ENCODE data around the gene EYS.

Gene EYS

DNA sequence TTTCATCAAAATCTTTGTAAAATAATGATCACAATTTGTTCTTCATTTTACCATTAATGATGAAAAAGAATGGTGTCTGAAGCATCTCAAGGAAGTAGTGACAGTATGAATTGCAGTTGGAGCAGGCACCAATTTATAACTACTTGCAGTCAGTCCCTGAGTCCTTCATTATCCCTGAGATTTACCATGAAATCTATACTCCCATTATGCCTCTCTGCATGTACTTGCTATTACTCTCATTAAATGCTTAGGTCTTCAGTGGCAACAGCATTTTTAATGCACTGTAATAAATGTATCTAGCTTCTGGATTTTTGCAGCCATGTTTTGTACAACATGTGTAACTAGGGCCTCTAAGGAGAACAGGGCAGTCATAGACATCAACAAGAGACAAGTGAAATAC is 708.8 kb downstream of the EYS start:
- H3K27me3 ChIP-seq (ENCODE audit: insufficient read depth, low read depth), result no peaks in the 10 kb centered on the region
- H3K79me2 ChIP-seq (ENCODE audit: insufficient read depth, low read depth), result no peaks in the 10 kb centered on the region
- no peak overlapping the region for H3K27ac ChIP-seq
- no peak overlapping the region for H3K4me2 ChIP-seq
- no peaks in the 10 kb centered on the region for H3K4me1 ChIP-seq (ENCODE audit: low read depth, poor library complexity, severe bottlenecking)
- H4K20me1 ChIP-seq (ENCODE audit: insufficient read depth), result no peaks in the 10 kb centered on the region
- no peak for TF ChIP-seq CTCF (conservative IDR thresholded peaks at IDR 0.05; ENCODE audit: low read depth, low read length)
- no peaks in the 10 kb centered on the region for H3K36me3 ChIP-seq (ENCODE audit: insufficient read depth)
- no peak overlapping the region for H2AFZ ChIP-seq (ENCODE audit: low read depth)
- H3K4me3 ChIP-seq (IDR thresholded peaks at IDR 0.05; ENCODE audit: insufficient read depth, low read depth, low read length), result no peak overlapping the region
- no peak overlapping the region for H3K9ac ChIP-seq

DNA sequence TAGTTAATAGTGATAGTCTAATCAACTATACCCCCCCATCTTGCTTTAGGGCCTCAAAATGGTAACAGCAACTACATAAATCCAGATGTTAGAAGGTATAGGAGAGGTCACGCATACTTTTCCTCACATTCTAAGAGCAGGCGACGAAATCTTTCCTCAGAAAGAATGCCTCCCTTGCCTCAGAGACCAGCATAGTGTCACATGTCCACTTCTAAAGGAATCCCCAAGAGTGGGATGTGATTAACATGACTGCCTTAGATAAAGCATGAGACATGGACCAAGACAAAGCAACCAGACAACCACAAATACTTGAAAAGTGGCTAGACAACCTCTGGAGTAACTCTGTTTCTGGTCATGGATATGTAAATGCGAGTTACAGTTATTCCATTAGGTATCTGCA is 710.7 kb downstream of the EYS start:
- no peak overlapping the region for H3K9ac ChIP-seq
- H3K4me2 ChIP-seq, result no peak overlapping the region
- TF ChIP-seq CTCF (conservative IDR thresholded peaks at IDR 0.05; ENCODE audit: low read depth, low read length), result no peak
- no peak overlapping the region for H3K4me3 ChIP-seq (IDR thresholded peaks at IDR 0.05; ENCODE audit: insufficient read depth, low read depth, low read length)
- H4K20me1 ChIP-seq (ENCODE audit: insufficient read depth), result no peaks in the 10 kb centered on the region
- no peak overlapping the region for H2AFZ ChIP-seq (ENCODE audit: low read depth)
- no peaks in the 10 kb centered on the region for H3K27me3 ChIP-seq (ENCODE audit: insufficient read depth, low read depth)
- no peaks in the 10 kb centered on the region for H3K36me3 ChIP-seq (ENCODE audit: insufficient read depth)
- no peak overlapping the region for H3K27ac ChIP-seq
- H3K4me1 ChIP-seq (ENCODE audit: low read depth, poor library complexity, severe bottlenecking), result no peaks in the 10 kb centered on the region
- H3K79me2 ChIP-seq (ENCODE audit: insufficient read depth, low read depth), result no peaks in the 10 kb centered on the region

DNA sequence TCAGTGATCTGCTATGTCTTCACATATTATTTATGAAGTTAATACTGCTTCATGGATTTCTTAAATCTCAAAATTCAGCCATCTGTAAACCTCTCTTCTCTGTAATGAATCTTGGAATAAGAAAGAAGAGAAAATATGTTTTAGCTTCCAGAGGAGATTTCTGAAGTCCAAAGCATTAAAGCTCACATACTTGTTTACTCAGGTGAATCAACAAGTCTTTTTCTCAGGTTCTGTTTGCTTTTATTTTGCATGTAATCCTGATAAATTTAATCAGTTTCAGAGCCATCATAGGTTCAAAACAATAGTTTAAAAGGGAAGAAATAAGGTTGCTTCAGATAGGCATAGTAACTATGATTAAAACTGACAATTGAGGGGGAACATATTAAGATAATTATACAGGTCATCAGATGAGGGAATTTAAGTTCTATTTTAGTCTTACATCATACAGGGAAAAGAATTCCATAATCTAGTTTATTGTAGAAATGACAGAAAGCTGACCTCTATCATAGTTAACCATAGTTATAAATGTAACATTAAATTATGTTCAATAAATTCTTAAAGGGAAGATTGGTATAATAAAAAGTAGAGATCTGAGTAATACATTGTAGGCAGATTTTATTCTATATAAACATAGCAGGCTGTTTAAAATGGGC is 716.2 kb downstream of the EYS start:
- no peaks in the 10 kb centered on the region for H3K4me1 ChIP-seq (ENCODE audit: low read depth, poor library complexity, severe bottlenecking)

DNA sequence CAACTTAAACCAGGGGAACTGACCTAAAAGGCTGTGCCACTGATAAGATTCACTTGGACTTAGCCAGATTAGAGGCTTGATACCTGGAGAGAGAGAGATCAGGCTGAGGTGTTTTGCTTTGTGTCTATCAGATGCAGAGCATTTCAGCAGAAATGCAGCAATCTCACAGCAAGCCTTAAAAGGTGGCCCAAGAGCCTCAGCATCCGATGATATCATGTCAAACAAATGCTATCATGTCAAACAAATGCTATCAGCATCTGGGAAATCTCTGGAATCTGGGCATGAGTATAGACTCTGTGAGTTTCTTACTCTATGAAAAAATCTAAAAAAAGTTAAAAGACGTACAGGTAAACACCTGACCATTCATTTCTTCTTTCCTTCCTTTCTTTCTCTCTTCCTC is 718.9 kb downstream of the EYS start:
- Histone ChIP-seq H3K36me3 (ENCODE audit: insufficient read depth) (no peaks in the 10 kb centered on the region), H3K4me2 (no peak overlapping the region)
- TF ChIP-seq CTCF (conservative IDR thresholded peaks at IDR 0.05; ENCODE audit: low read depth, low read length), result no peak

More for the DNA sequence above, 716.2 kb downstream of the EYS start:
- Histone ChIP-seq H3K9ac (no peak overlapping the region), H3K27ac (no peak overlapping the region), H2AFZ (ENCODE audit: low read depth) (no peak overlapping the region), H4K20me1 (ENCODE audit: insufficient read depth) (no peaks in the 10 kb centered on the region), H3K4me3 (IDR thresholded peaks at IDR 0.05; ENCODE audit: insufficient read depth, low read depth, low read length) (no peak overlapping the region), H3K36me3 (ENCODE audit: insufficient read depth) (no peaks in the 10 kb centered on the region), H3K4me2 (no peak overlapping the region), H3K79me2 (ENCODE audit: insufficient read depth, low read depth) (no peaks in the 10 kb centered on the region), H3K27me3 (ENCODE audit: insufficient read depth, low read depth) (no peaks in the 10 kb centered on the region)
- TF ChIP-seq CTCF (conservative IDR thresholded peaks at IDR 0.05; ENCODE audit: low read depth, low read length), result no peak

More for the DNA sequence above, 718.9 kb downstream of the EYS start:
- no peak overlapping the region for H3K4me3 ChIP-seq (IDR thresholded peaks at IDR 0.05; ENCODE audit: insufficient read depth, low read depth, low read length)
- no peak overlapping the region for H2AFZ ChIP-seq (ENCODE audit: low read depth)
- H4K20me1 ChIP-seq (ENCODE audit: insufficient read depth), result no peaks in the 10 kb centered on the region
- no peak overlapping the region for H3K9ac ChIP-seq
- no peaks in the 10 kb centered on the region for H3K79me2 ChIP-seq (ENCODE audit: insufficient read depth, low read depth)
- H3K27me3 ChIP-seq (ENCODE audit: insufficient read depth, low read depth), result no peaks in the 10 kb centered on the region
- no peak overlapping the region for H3K27ac ChIP-seq
- H3K4me1 ChIP-seq (ENCODE audit: low read depth, poor library complexity, severe bottlenecking), result peaks cover 6% of the 10 kb centered on the region
